HepG2 (cell line): ENCODE results near the gene DNAJC4. TPM values are rescaled to one million over a fixed set of nuclear protein-coding genes. Genes with fewer than 3 reads are reported as not detected.

Experiments used
- AKNA ChIP-seq: sonication (generic); formaldehyde crosslinking; IDR thresholded peaks from 2 replicates; pipeline ENCODE4 v1.4.0; 2020; ENCODE audit warnings: missing genetic modification reagents, borderline replicate concordance
- CREB1 ChIP-seq, 2 experiments: fragments of 450-650 bp in 1 of 2; IDR thresholded peaks; 2 replicates each; pipeline ENCODE4 v1.6.1; 2016 to 2017; ENCODE audit warnings: control low read depth in 1 of 2, mild to moderate bottlenecking in 1 of 2, missing compliant biosample characterization in 1 of 2, missing genetic modification characterization in 1 of 2
- CSRNP2 ChIP-seq: sonication (generic); formaldehyde crosslinking; conservative IDR thresholded peaks from 2 replicates; pipeline ENCODE4 v1.8.0; 2022; ENCODE audit warnings: low read depth, missing genetic modification reagents
- E2F1 ChIP-seq: sonication (generic); formaldehyde crosslinking; IDR thresholded peaks from 2 replicates; pipeline ENCODE4 v1.5.0; 2020; ENCODE audit warnings: missing genetic modification reagents
- GABPA ChIP-seq, 2 experiments: IDR thresholded peaks; 2 replicates each; pipeline ENCODE4 v1.6.1; 2011 to 2016; ENCODE audit warnings: low read depth in 2 of 2, low read length in 1 of 2, missing biosample characterization in 1 of 2, missing genetic modification characterization in 1 of 2
- HOXA9 ChIP-seq: sonication (generic); formaldehyde crosslinking; IDR thresholded peaks from 2 replicates; pipeline ENCODE4 v1.8.1; 2022; ENCODE audit warnings: missing genetic modification reagents, mild to moderate bottlenecking, moderate library complexity, borderline replicate concordance
- KMT2A ChIP-seq: sonication (generic); formaldehyde crosslinking; IDR thresholded peaks from 2 replicates; pipeline ENCODE4 v1.4.0; 2020; ENCODE audit warnings: missing genetic modification reagents
- MAZ ChIP-seq, 2 experiments: sonication (generic) in 1 of 2; formaldehyde crosslinking in 1 of 2; IDR thresholded peaks; 2 replicates each; pipeline versions ENCODE4 v1.5.0 to v1.6.1; 2012 to 2020; ENCODE audit warnings: low read depth in 2 of 2, mild to moderate bottlenecking in 2 of 2, borderline replicate concordance in 1 of 2, improper control_type of control experiment in 1 of 2, low read length in 1 of 2, missing genetic modification reagents in 1 of 2, moderate library complexity in 1 of 2
- RBFOX2 ChIP-seq: fragments of 200-400 bp; formaldehyde crosslinking; IDR thresholded peaks from 2 replicates; pipeline ENCODE4 v1.6.1; 2017; ENCODE audit warnings: low read depth, mild to moderate bottlenecking, low read length
- SRF ChIP-seq: IDR thresholded peaks from 2 replicates; pipeline ENCODE4 v1.6.1; 2011; ENCODE audit warnings: mild to moderate bottlenecking, low read depth, low read length, moderate library complexity
- ZBTB34 ChIP-seq: sonication (generic); formaldehyde crosslinking; IDR thresholded peaks from 2 replicates; pipeline ENCODE4 v1.8.0; 2022; ENCODE audit warnings: mild to moderate bottlenecking, missing genetic modification reagents
- ZNF33B ChIP-seq: sonication (generic); formaldehyde crosslinking; IDR thresholded peaks from 2 replicates; pipeline ENCODE4 v1.5.1; 2020; ENCODE audit warnings: mild to moderate bottlenecking, missing genetic modification reagents
- ZNF839 ChIP-seq: sonication (generic); formaldehyde crosslinking; IDR thresholded peaks from 2 replicates; pipeline ENCODE4 v1.4.0; 2020; ENCODE audit warnings: missing genetic modification reagents, mild to moderate bottlenecking, borderline replicate concordance
- polyA plus RNA-seq, 8 experiments: library from polyadenylated mRNA; depleted of rRNA in 3 of 8; stranded (reverse) in 7 of 8; unstranded in 1 of 8; fragments of >200 nt; fragmentation: Illumina TruSeq in 4 of 8; extraction: Trizol in 4 of 8; gene quantifications; 2 replicates each; pipeline versions ENCODE4 v1.2.1 to v1.2.3, GENCODE V29; 2011 to 2016; ENCODE audit warnings: low read depth in 4 of 8, missing spikeins in 1 of 8, mixed read lengths in 1 of 8; ENCODE audit not compliant: insufficient read depth in 1 of 8
- total RNA-seq, 5 experiments: library from RNA; depleted of rRNA; stranded (reverse); fragments of >200 nt; fragmentation: Illumina TruSeq; extraction: Trizol; gene quantifications; 2 replicates each; pipeline ENCODE4 v1.2.3, GENCODE V29; 2016; ENCODE audit warnings: low read depth in 1 of 5

DNAJC4 gene
- total and polyA plus RNA-seq, 2 of the 13 experiments (the other 11 are each of a cell fraction or from before 2014, with no cell fraction given) = 10.3 to 60.8 TPM

DNA sequence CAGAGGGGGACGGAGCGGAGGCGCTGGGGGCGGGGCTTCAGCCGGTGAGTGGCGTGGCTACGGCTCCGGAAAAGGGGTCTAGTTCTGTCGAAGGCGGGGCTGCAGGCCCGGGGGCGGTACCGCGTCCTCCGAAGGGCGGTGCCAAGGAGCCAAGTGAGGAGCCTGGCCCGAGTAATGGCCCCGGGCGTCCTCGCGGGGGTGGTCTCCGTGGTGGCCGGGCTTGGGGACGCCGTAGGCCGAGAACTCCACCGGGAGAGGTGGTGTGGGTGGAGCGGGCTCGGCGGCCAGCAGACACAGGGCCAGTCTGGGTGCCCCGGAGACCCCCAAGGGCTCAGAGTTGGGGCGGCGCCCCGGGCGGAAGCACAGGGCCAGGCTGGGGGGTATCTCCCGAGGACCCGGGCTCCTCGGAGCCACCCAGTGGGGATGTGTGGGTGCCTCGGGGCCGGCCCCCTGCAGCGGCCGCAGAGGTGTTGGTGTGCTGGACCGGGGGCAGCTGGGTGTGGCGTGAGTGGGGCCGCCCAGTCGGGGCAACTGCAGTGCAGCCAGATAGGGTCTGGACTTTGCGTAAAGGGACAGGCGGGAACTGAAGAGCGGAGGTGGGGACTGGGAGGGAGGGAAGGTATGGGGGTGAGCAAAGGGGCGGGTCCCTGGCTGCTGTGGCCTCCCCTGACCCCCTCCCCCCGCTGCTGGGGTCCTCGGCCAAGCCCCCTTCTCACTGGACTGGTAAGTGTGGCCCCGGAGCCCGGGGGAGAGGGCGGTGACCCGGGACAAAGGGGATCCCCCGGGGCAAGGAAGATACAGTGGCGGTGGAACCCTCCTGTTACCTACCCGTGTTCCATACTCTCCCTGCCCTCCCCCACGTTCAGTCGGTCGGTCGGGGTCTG lies 11.4 kb downstream of the DNAJC4 start (continued):
- TF ChIP-seq CREB1 (IDR thresholded peaks at IDR 0.05) (no peak), CREB1 (CRISPR knock-in tag; IDR thresholded peaks at IDR 0.05) (no peak), KMT2A (CRISPR knock-in tag) (no peak), HOXA9 (CRISPR knock-in tag) (no peak), RBFOX2 (peak; percentile 69), ZNF839 (CRISPR knock-in tag) (no peak), GABPA (IDR thresholded peaks at IDR 0.05; ENCODE audit: low read depth, low read length) (no peak), GABPA (CRISPR knock-in tag; IDR thresholded peaks at IDR 0.05; ENCODE audit: low read depth) (no peak), E2F1 (CRISPR knock-in tag) (no peak), AKNA (no peak), ZNF33B (CRISPR knock-in tag) (no peak; the same call in none of the 2 replicates), ZBTB34 (CRISPR knock-in tag) (no peak), MAZ (IDR thresholded peaks at IDR 0.05; ENCODE audit: borderline replicate concordance, low read depth, low read length) (no peak), MAZ (CRISPR knock-in tag; IDR thresholded peaks at IDR 0.05; ENCODE audit: low read depth) (no peak), SRF (0 out of 2 replicates have a peak, but pooled peaks have one; percentile 13), CSRNP2 (no peak)
